T follicular helper cell (primary cell): ENCODE measurements around the gene IZUMO4.

Source experiments
- DNase-seq: peaks from one replicate; pipeline ENCODE4 v3.0.0-alpha.2; 2020; ENCODE audit warnings: low read depth

Gene IZUMO4

GRCh38 chr19:2145831-2146241 is 49.1 kb downstream of the IZUMO4 start:
- no peak for DNase-seq

DNA sequence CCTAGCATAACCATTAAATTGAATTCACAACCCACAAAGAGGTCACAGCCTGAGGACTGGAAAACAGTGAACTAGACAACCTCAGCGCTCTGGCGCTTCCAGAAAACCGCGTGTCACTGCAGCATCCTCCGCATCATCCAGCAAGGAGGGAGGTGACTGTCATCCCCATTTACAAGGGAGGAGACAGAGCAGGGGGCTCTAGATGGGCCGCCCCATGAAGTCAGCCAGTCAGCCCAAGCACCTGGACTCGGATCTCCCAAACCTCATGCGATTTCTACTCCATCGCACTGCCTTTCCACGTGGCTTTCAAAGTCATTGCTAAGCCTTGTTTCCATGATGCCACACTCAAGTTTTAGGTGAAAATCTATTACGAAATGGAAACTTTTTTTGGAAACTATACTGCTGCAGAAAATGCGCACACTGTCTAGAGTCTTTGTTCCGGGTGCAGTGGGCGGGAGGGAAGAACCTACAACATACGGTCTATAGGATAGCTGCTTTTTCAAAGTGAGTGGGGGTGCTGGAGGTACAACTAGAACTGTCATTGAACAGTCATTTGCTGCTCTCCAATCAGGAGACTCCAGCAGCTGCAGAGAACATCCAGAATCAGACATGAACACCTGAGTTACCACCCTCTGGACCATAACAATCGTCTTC is 51.9 kb downstream of the IZUMO4 start:
- DNase-seq, result no peak
